Frontal cortex (tissue), 4 donors: Measurements from ENCODE around the gene IL1RL2. TPM values are rescaled to one million over a fixed set of nuclear protein-coding genes. Genes with fewer than 3 reads are reported as not detected.

ENCODE experiments used
- DNase-seq, 2 donors: peaks; one replicate each; pipeline ENCODE4 v3.0.0; 2012; ENCODE audit warnings: low spot score in 2 of 2
- FAIRE-seq: peaks from 2 replicates; lab custom pipeline; 2012; peaks lifted over from hg19 to GRCh38; lab: Jason Lieb, UNC
- total RNA-seq: library from RNA; depleted of rRNA; stranded (reverse); fragments of >200 nt; gene quantifications from one replicate; pipeline ENCODE4 v1.2.3, GENCODE V29; 2014
- donor health status: control.
- donor health status: control.
- donor health status: control.

The IL1RL2 gene
- total RNA-seq: 0.82 TPM

GRCh38 chr2:102186791-102187495 lies at the start of gene IL1RL2:
Gene IL1RL2, plus strand, starts transcription at chr2:102187023. Its CDS starts 845 bp downstream, at chr2:102187868.
- FAIRE-seq: no peak
- peak in 1 of 2 donors; percentile 24 for DNase-seq

GRCh38 chr2:102137138-102137537 lies 49.7 kb upstream of the IL1RL2 start:
- DNase-seq (no peak), FAIRE-seq (no peak)

GRCh38 chr2:102138331-102138730 lies 48.5 kb upstream of the IL1RL2 start:
- DNase-seq: no peak
- no peak for FAIRE-seq

- no peak for DNase-seq
- no peak for FAIRE-seq
Observed at GRCh38 chr2:102139851-102140250, 47.0 kb upstream of the IL1RL2 start.

GRCh38 chr2:102140377-102140776 lies 46.4 kb upstream of the IL1RL2 start:
- FAIRE-seq (no peak), DNase-seq (no peak)

- FAIRE-seq (no peak), DNase-seq (no peak)
Observed at GRCh38 chr2:102141011-102141943, 45.5 kb upstream of the IL1RL2 start.

GRCh38 chr2:102141970-102142828 lies 44.6 kb upstream of the IL1RL2 start, which contains the start of gene IL1R1:
Gene IL1R1, plus strand, starts transcription at chr2:102142746. Its CDS starts 14,979 bp downstream, at chr2:102157725.
- no peak for FAIRE-seq
- peak; percentile 70 to 87 for DNase-seq

GRCh38 chr2:102142829-102143449 lies 43.9 kb upstream of the IL1RL2 start:
- FAIRE-seq (no peak), DNase-seq (no peak)

GRCh38 chr2:102143450-102143985 lies 43.3 kb upstream of the IL1RL2 start:
- FAIRE-seq (no peak), DNase-seq (no peak)

GRCh38 chr2:102144128-102144527 lies 42.7 kb upstream of the IL1RL2 start:
- no peak for DNase-seq

GRCh38 chr2:102145107-102145506 lies 41.7 kb upstream of the IL1RL2 start:
- FAIRE-seq: no peak
- no peak for DNase-seq

More at GRCh38 chr2:102144128-102144527, 42.7 kb upstream of the IL1RL2 start:
- FAIRE-seq: no peak

GRCh38 chr2:102145934-102146333 lies 40.9 kb upstream of the IL1RL2 start:
- DNase-seq (no peak), FAIRE-seq (no peak)

- no peak for DNase-seq
- no peak for FAIRE-seq
Observed at GRCh38 chr2:102147935-102148334, 38.9 kb upstream of the IL1RL2 start.

- no peak for FAIRE-seq
- no peak for DNase-seq
Observed at GRCh38 chr2:102149243-102149642, 37.6 kb upstream of the IL1RL2 start.

- no peak for FAIRE-seq
Observed at GRCh38 chr2:102149644-102150455, 37.0 kb upstream of the IL1RL2 start.

GRCh38 chr2:102154364-102154763 lies 32.5 kb upstream of the IL1RL2 start:
- no peak for DNase-seq
- FAIRE-seq: no peak

More at GRCh38 chr2:102149644-102150455, 37.0 kb upstream of the IL1RL2 start:
- DNase-seq: no peak

GRCh38 chr2:102154946-102155702 lies 31.7 kb upstream of the IL1RL2 start:
- DNase-seq (no peak), FAIRE-seq (no peak)
